ENCODE data around the gene DDX1. TPM values are rescaled to one million over a fixed set of nuclear protein-coding genes. Genes with fewer than 3 reads are reported as not detected.

The DDX1 gene
- total and polyA plus RNA-seq, 2 experiments from 2014 or later: 72.6 to 101 TPM

- no peak overlapping the region for H3K27ac ChIP-seq
- H3K4me2 ChIP-seq (ENCODE audit: unreplicated experiment): no peak overlapping the region
- no peak overlapping the region for H3K4me3 ChIP-seq
- peaks cover 11% of the 10 kb centered on the region; the same call in 1 of the 2 replicates for H4K20me1 ChIP-seq (ENCODE audit: insufficient read depth)
- H3K4me1 ChIP-seq (ENCODE audit: insufficient read depth): peaks cover 10% of the 10 kb centered on the region
- H3K9ac ChIP-seq: no peak overlapping the region
- 95 to 97% methylated on average over 2 of the region's 2 CpGs for WGBS, 2 experiments (ENCODE audit: low coverage in 1 of 2, low lambda C conversion rate in 2 of 2, missing lambda C conversion rate in 2 of 2)
- H3K36me3 ChIP-seq (ENCODE audit: low read depth): peaks cover 61% of the 10 kb centered on the region
- peaks cover 3% of the 10 kb centered on the region; the same call in 1 of the 2 replicates for H3F3A ChIP-seq (ENCODE audit: insufficient read depth)
- DNase-seq: no peak
- no peaks in the 10 kb centered on the region for H3K9me2 ChIP-seq (ENCODE audit: insufficient read depth)
- no peak overlapping the region for H2AFZ ChIP-seq
- TF ChIP-seq EZH2 (IDR thresholded peaks at IDR 0.05; ENCODE audit: insufficient read depth, poor library complexity, severe bottlenecking) (no peak), EZH2phosphoT487 (IDR thresholded peaks at IDR 0.05; ENCODE audit: insufficient read depth, low read depth) (no peak)
- in situ Hi-C loops (cut with MboI): no loop called here
- H3K79me2 ChIP-seq (ENCODE audit: insufficient read depth): peaks cover 60% of the 10 kb centered on the region
- H3K27me3 ChIP-seq (replicated peaks; ENCODE audit: insufficient read depth): no peaks in the 10 kb centered on the region
- no peaks in the 10 kb centered on the region for H3K9me3 ChIP-seq (ENCODE audit: low read depth)
Observed at GRCh38 chr2:15596350-15596749, 4.7 kb downstream of the DDX1 start.

- no peak for DNase-seq
- H3F3A ChIP-seq (ENCODE audit: insufficient read depth): peaks cover 3% of the 10 kb centered on the region; the same call in 1 of the 2 replicates
- 83 to 91% methylated on average over 4 of the region's 4 CpGs for WGBS, 2 experiments (ENCODE audit: low coverage in 1 of 2, low lambda C conversion rate in 2 of 2, missing lambda C conversion rate in 2 of 2)
- in situ Hi-C loops (cut with MboI): no loop called here
- H3K27ac ChIP-seq: no peak overlapping the region
- no peaks in the 10 kb centered on the region for H3K9me3 ChIP-seq (ENCODE audit: low read depth)
- no peaks in the 10 kb centered on the region for H3K27me3 ChIP-seq (replicated peaks; ENCODE audit: insufficient read depth)
- H4K20me1 ChIP-seq (ENCODE audit: insufficient read depth): peaks cover 11% of the 10 kb centered on the region; the same call in 1 of the 2 replicates
- peaks cover 67% of the 10 kb centered on the region for H3K36me3 ChIP-seq (ENCODE audit: low read depth)
- no peak overlapping the region for H3K4me2 ChIP-seq (ENCODE audit: unreplicated experiment)
- TF ChIP-seq EZH2phosphoT487 (IDR thresholded peaks at IDR 0.05; ENCODE audit: insufficient read depth, low read depth) (no peak), EZH2 (IDR thresholded peaks at IDR 0.05; ENCODE audit: insufficient read depth, poor library complexity, severe bottlenecking) (no peak)
- no peak overlapping the region for H3K9ac ChIP-seq
- H3K9me2 ChIP-seq (ENCODE audit: insufficient read depth): no peaks in the 10 kb centered on the region
- H2AFZ ChIP-seq: no peak overlapping the region
- H3K4me1 ChIP-seq (ENCODE audit: insufficient read depth): peaks cover 10% of the 10 kb centered on the region
- peaks cover 60% of the 10 kb centered on the region for H3K79me2 ChIP-seq (ENCODE audit: insufficient read depth)
- no peak overlapping the region for H3K4me3 ChIP-seq
Observed at GRCh38 chr2:15596968-15597367, 5.3 kb downstream of the DDX1 start.

GRCh38 chr2:15599994-15600393, 8.3 kb downstream of the DDX1 start:
- no peak for TF ChIP-seq EZH2phosphoT487 (IDR thresholded peaks at IDR 0.05; ENCODE audit: insufficient read depth, low read depth)
- TF ChIP-seq EZH2 (IDR thresholded peaks at IDR 0.05; ENCODE audit: insufficient read depth, poor library complexity, severe bottlenecking): no peak
- 84 to 100% methylated on average over 1 of the region's 1 CpG for WGBS, 2 experiments (ENCODE audit: low coverage in 1 of 2, low lambda C conversion rate in 2 of 2, missing lambda C conversion rate in 2 of 2)
- no peaks in the 10 kb centered on the region for H3K9me3 ChIP-seq (ENCODE audit: low read depth)
- H3K9me2 ChIP-seq (ENCODE audit: insufficient read depth): no peaks in the 10 kb centered on the region
- peaks cover 32% of the 10 kb centered on the region for H3K79me2 ChIP-seq (ENCODE audit: insufficient read depth)
- no peaks in the 10 kb centered on the region for H4K20me1 ChIP-seq (ENCODE audit: insufficient read depth)
- no peak overlapping the region for H2AFZ ChIP-seq
- in situ Hi-C loops (cut with MboI): no loop called here
- no peaks in the 10 kb centered on the region for H3F3A ChIP-seq (ENCODE audit: insufficient read depth)
- no peak overlapping the region for H3K27ac ChIP-seq
- no peak for DNase-seq
- no peak overlapping the region for H3K4me2 ChIP-seq (ENCODE audit: unreplicated experiment)
- no peaks in the 10 kb centered on the region for H3K27me3 ChIP-seq (replicated peaks; ENCODE audit: insufficient read depth)
- H3K36me3 ChIP-seq (ENCODE audit: low read depth): peaks cover 94% of the 10 kb centered on the region
- H3K9ac ChIP-seq: no peak overlapping the region
- H3K4me1 ChIP-seq (ENCODE audit: insufficient read depth): no peaks in the 10 kb centered on the region
- H3K4me3 ChIP-seq: no peak overlapping the region

- 55 to 73% methylated on average over 1 of the region's 1 CpG for WGBS, 2 experiments (ENCODE audit: low coverage in 1 of 2, low lambda C conversion rate in 2 of 2, missing lambda C conversion rate in 2 of 2)
- H3F3A ChIP-seq (ENCODE audit: insufficient read depth): no peaks in the 10 kb centered on the region
- TF ChIP-seq EZH2phosphoT487 (IDR thresholded peaks at IDR 0.05; ENCODE audit: insufficient read depth, low read depth) (no peak), EZH2 (IDR thresholded peaks at IDR 0.05; ENCODE audit: insufficient read depth, poor library complexity, severe bottlenecking) (no peak)
- no peak overlapping the region for H3K27ac ChIP-seq
- H3K9me2 ChIP-seq (ENCODE audit: insufficient read depth): no peaks in the 10 kb centered on the region
- H3K4me3 ChIP-seq: no peak overlapping the region
- no peak for DNase-seq
- H3K27me3 ChIP-seq (replicated peaks; ENCODE audit: insufficient read depth): no peaks in the 10 kb centered on the region
- H3K9ac ChIP-seq: no peak overlapping the region
- no peaks in the 10 kb centered on the region for H3K4me1 ChIP-seq (ENCODE audit: insufficient read depth)
- H3K79me2 ChIP-seq (ENCODE audit: insufficient read depth): peaks cover 16% of the 10 kb centered on the region; the same call in 1 of the 2 replicates
- peaks cover 93% of the 10 kb centered on the region for H3K36me3 ChIP-seq (ENCODE audit: low read depth)
- no peak overlapping the region for H2AFZ ChIP-seq
- in situ Hi-C loops (cut with MboI): no loop called here
- no peaks in the 10 kb centered on the region for H3K9me3 ChIP-seq (ENCODE audit: low read depth)
- no peaks in the 10 kb centered on the region for H4K20me1 ChIP-seq (ENCODE audit: insufficient read depth)
- H3K4me2 ChIP-seq (ENCODE audit: unreplicated experiment): no peak overlapping the region
Observed at GRCh38 chr2:15601681-15602080, 10.0 kb downstream of the DDX1 start.

GRCh38 chr2:15602393-15602792, 10.7 kb downstream of the DDX1 start:
- no peak for DNase-seq
- Histone ChIP-seq H4K20me1 (ENCODE audit: insufficient read depth) (no peaks in the 10 kb centered on the region), H3K27ac (no peak overlapping the region), H3K9me3 (ENCODE audit: low read depth) (no peaks in the 10 kb centered on the region), H3K9ac (no peak overlapping the region), H3F3A (ENCODE audit: insufficient read depth) (no peaks in the 10 kb centered on the region), H3K4me2 (ENCODE audit: unreplicated experiment) (no peak overlapping the region), H3K36me3 (ENCODE audit: low read depth) (peaks cover 93% of the 10 kb centered on the region), H3K27me3 (replicated peaks; ENCODE audit: insufficient read depth) (no peaks in the 10 kb centered on the region), H3K9me2 (ENCODE audit: insufficient read depth) (no peaks in the 10 kb centered on the region), H2AFZ (no peak overlapping the region), H3K4me3 (no peak overlapping the region), H3K4me1 (ENCODE audit: insufficient read depth) (no peaks in the 10 kb centered on the region), H3K79me2 (ENCODE audit: insufficient read depth) (peaks cover 9% of the 10 kb centered on the region; the same call in 1 of the 2 replicates)
- 88% methylated on average over 8 of the region's 8 CpGs for WGBS, 2 experiments (ENCODE audit: low coverage in 1 of 2, low lambda C conversion rate in 2 of 2, missing lambda C conversion rate in 2 of 2)
- in situ Hi-C loops (cut with MboI): no loop called here
- no peak for TF ChIP-seq EZH2 (IDR thresholded peaks at IDR 0.05; ENCODE audit: insufficient read depth, poor library complexity, severe bottlenecking)
- TF ChIP-seq EZH2phosphoT487 (IDR thresholded peaks at IDR 0.05; ENCODE audit: insufficient read depth, low read depth): no peak

Measured in GM23248 (cell line).